Measurements from ENCODE around the gene COMT. TPM values are rescaled to one million over a fixed set of nuclear protein-coding genes. Genes with fewer than 3 reads are reported as not detected.

COMT gene
- total and polyA plus RNA-seq, 9 of the 15 experiments (the other 6 are each of a cell fraction or from before 2014, with no cell fraction given) = 12.5 to 351 (median 155) TPM

DNA sequence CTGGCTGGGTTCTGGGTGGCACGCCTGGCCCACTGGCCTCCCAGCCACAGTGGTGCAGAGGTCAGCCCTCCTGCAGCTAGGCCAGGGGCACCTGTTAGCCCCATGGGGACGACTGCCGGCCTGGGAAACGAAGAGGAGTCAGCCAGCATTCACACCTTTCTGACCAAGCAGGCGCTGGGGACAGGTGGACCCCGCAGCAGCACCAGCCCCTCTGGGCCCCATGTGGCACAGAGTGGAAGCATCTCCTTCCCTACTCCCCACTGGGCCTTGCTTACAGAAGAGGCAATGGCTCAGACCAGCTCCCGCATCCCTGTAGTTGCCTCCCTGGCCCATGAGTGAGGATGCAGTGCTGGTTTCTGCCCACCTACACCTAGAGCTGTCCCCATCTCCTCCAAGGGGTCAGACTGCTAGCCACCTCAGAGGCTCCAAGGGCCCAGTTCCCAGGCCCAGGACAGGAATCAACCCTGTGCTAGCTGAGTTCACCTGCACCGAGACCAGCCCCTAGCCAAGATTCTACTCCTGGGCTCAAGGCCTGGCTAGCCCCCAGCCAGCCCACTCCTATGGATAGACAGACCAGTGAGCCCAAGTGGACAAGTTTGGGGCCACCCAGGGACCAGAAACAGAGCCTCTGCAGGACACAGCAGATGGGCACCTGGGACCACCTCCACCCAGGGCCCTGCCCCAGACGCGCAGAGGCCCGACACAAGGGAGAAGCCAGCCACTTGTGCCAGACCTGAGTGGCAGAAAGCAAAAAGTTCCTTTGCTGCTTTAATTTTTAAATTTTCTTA is 27.8 kb downstream of the COMT start (continued):
- no peak for TF ChIP-seq RCOR1 (IDR thresholded peaks at IDR 0.05; ENCODE audit: borderline replicate concordance in 1 of 2, low read depth in 2 of 2, low read length in 2 of 2)
- TF ChIP-seq TAF9B (IDR thresholded peaks at IDR 0.05; ENCODE audit: partially characterized antibody) = no peak
- TF ChIP-seq ZBTB8A (IDR thresholded peaks at IDR 0.05; ENCODE audit: partially characterized antibody) = no peak
- no peak for TF ChIP-seq ZNF699 (CRISPR knock-in tag; IDR thresholded peaks at IDR 0.05; ENCODE audit: insufficient replicate concordance)
- no peak for TF ChIP-seq RAD51 (IDR thresholded peaks at IDR 0.05; ENCODE audit: borderline replicate concordance, low read depth)
- no peak for TF ChIP-seq TRIM28 (IDR thresholded peaks at IDR 0.05)
- 0 out of 2 replicates have a peak, but pooled peaks have one; percentile 39 for TF ChIP-seq SMAD3 (CRISPR knock-in tag; conservative IDR thresholded peaks at IDR 0.05)
- no peak for TF ChIP-seq CBFA2T3 (IDR thresholded peaks at IDR 0.05)
- TF ChIP-seq TCFL5 (CRISPR knock-in tag; conservative IDR thresholded peaks at IDR 0.05) = no peak
- no peak for TF ChIP-seq NR1H2 (CRISPR knock-in tag; IDR thresholded peaks at IDR 0.05)
- no peak for TF ChIP-seq CC2D1A (IDR thresholded peaks at IDR 0.05)
- TF ChIP-seq JUNB (CRISPR knock-in tag; conservative IDR thresholded peaks at IDR 0.05) = no peak; the same call in 1 of the 2 replicates
- no peak for TF ChIP-seq PHF21A (IDR thresholded peaks at IDR 0.05; ENCODE audit: borderline replicate concordance, low read depth)
- TF ChIP-seq ARID1B (IDR thresholded peaks at IDR 0.05) = no peak
- no peak for TF ChIP-seq ZKSCAN1 (IDR thresholded peaks at IDR 0.05; ENCODE audit: low read depth, low read length)
- TF ChIP-seq JUND (IDR thresholded peaks at IDR 0.05; ENCODE audit: borderline replicate concordance, low read depth, low read length) = no peak
- no peak for TF ChIP-seq JUND (tag; IDR thresholded peaks at IDR 0.05; ENCODE audit: borderline replicate concordance, low read depth, low read length)
- TF ChIP-seq, protein P1, sequence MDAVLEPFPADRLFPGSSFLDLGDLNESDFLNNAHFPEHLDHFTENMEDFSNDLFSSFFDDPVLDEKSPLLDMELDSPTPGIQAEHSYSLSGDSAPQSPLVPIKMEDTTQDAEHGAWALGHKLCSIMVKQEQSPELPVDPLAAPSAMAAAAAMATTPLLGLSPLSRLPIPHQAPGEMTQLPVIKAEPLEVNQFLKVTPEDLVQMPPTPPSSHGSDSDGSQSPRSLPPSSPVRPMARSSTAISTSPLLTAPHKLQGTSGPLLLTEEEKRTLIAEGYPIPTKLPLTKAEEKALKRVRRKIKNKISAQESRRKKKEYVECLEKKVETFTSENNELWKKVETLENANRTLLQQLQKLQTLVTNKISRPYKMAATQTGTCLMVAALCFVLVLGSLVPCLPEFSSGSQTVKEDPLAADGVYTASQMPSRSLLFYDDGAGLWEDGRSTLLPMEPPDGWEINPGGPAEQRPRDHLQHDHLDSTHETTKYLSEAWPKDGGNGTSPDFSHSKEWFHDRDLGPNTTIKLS (IDR thresholded peaks at IDR 0.05; ENCODE audit: borderline replicate concordance, low read depth) = no peak
- TF ChIP-seq ZFP36 (IDR thresholded peaks at IDR 0.05; ENCODE audit: low read depth, low read length, partially characterized antibody) = no peak
- TF ChIP-seq SMAD1 (IDR thresholded peaks at IDR 0.05; ENCODE audit: low read depth, low read length, partially characterized antibody) = no peak
- TF ChIP-seq ATF4 (CRISPR knock-in tag; IDR thresholded peaks at IDR 0.05) = peak; percentile 64; the same call in 1 of the 2 replicates
- TF ChIP-seq HNRNPL (IDR thresholded peaks at IDR 0.05; ENCODE audit: low read depth, low read length) = no peak
- TF ChIP-seq RFX7 (CRISPR knock-in tag; IDR thresholded peaks at IDR 0.05) = 0 out of 2 replicates have a peak, but pooled peaks have one; percentile 3
- TF ChIP-seq ZFP1 (CRISPR knock-in tag; IDR thresholded peaks at IDR 0.05) = 0 out of 2 replicates have a peak, but pooled peaks have one; percentile 11
- no peak for TF ChIP-seq POU5F1 (IDR thresholded peaks at IDR 0.05; ENCODE audit: borderline replicate concordance, low read depth, low read length, partially characterized antibody)
- TF ChIP-seq, protein P2, sequence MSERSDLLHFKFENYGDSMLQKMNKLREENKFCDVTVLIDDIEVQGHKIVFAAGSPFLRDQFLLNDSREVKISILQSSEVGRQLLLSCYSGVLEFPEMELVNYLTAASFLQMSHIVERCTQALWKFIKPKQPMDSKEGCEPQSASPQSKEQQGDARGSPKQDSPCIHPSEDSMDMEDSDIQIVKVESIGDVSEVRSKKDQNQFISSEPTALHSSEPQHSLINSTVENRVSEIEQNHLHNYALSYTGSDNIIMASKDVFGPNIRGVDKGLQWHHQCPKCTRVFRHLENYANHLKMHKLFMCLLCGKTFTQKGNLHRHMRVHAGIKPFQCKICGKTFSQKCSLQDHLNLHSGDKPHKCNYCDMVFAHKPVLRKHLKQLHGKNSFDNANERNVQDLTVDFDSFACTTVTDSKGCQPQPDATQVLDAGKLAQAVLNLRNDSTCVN (CRISPR knock-in tag; IDR thresholded peaks at IDR 0.05) = 0 out of 2 replicates have a peak, but pooled peaks have one; percentile 67
- peak; percentile 62 for TF ChIP-seq POLR2A (conservative IDR thresholded peaks at IDR 0.05)
- TF ChIP-seq HDAC6 (IDR thresholded peaks at IDR 0.05; ENCODE audit: low read depth, low read length) = peak; percentile 0; the same call in 1 of the 2 replicates
